KBM-7 (cell line): ENCODE results near the gene HSD11B1.
"Not testable (repeated sequence)": the region's sequence is repeated elsewhere in the genome, so short reads cannot be mapped to it uniquely, and the experiment has no call there.

Experiments used
- DNase-seq: peaks from one replicate; pipeline ENCODE4 v3.0.0-alpha.2; 2015
- in situ Hi-C: fragments of 300-500 bp; cut with MboI; formaldehyde crosslinking; loops from 2 replicates; pipeline ENCODE4 v1.14.3; 2020; ENCODE audit warnings: low sequenced_read_pairs, low pct_unique_long_range_greater_than_20kb, mixed read lengths

Gene HSD11B1

GRCh38 chr1:209686322-209686721 lies 18.3 kb upstream of the HSD11B1 start:
- DNase-seq: no peak
- in situ Hi-C loops: loop anchor here (25.0 kb wide), 1 partner anchor 99 kb away; the partner anchor contains the start of gene CAMK1G

DNA sequence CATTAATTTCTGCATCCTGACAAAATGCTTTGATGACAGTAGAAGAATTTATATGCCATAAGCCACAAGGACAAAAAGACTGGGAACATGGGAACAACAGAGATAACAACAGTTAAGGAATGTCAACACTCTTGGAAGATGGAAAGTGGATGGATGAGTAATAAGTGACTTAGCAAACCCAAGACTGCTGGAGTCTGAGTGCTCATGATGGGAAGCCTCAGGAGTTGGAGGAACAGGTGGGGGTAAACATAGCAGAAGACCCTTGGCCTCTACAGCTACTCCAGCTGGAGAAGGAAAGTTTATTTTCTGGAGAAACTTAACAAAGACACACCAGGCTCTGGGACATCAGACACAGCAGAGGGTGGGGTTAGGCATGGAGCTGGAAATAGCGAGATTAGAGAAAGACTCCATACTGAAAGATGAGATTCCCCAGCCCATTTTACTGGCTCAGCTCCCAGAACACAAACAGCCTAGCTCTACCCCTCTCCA lies 15.9 kb upstream of the HSD11B1 start:
- in situ Hi-C loops: loop anchor here (25.0 kb wide), 1 partner anchor 101 kb away; the partner anchor contains the start of gene CAMK1G
- DNase-seq: no peak

- DNase-seq: no peak
- in situ Hi-C loops: loop anchor here (25.0 kb wide), 1 partner anchor 102 kb away; the partner anchor contains the start of gene CAMK1G
Measured at GRCh38 chr1:209689477-209689876, 15.2 kb upstream of the HSD11B1 start.

DNA sequence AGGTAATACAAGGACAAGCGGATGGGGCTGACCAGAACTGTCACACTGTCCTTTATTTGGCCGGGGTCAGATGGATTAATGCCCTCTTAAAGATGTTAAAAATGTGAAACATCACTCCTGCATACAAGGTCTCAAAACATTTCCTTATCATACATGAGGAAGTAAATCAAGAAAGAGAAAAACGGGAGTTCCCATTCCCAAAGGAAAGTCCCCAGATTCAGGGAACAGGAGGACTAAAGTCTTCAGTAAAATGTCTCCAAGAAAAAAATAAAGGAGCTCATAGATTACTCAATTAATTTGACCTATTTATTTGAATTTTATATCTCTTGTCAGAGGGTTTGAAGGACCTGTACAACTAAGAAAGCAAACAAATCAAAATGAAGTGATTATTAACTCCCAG lies 13.4 kb upstream of the HSD11B1 start:
- in situ Hi-C loops: loop anchor here (25.0 kb wide), 1 partner anchor 104 kb away; the partner anchor contains the start of gene CAMK1G
- DNase-seq: no peak

GRCh38 chr1:209692296-209692695 lies 12.3 kb upstream of the HSD11B1 start:
- in situ Hi-C loops: loop anchor here (25.0 kb wide), 1 partner anchor 105 kb away; the partner anchor contains the start of gene CAMK1G

DNA sequence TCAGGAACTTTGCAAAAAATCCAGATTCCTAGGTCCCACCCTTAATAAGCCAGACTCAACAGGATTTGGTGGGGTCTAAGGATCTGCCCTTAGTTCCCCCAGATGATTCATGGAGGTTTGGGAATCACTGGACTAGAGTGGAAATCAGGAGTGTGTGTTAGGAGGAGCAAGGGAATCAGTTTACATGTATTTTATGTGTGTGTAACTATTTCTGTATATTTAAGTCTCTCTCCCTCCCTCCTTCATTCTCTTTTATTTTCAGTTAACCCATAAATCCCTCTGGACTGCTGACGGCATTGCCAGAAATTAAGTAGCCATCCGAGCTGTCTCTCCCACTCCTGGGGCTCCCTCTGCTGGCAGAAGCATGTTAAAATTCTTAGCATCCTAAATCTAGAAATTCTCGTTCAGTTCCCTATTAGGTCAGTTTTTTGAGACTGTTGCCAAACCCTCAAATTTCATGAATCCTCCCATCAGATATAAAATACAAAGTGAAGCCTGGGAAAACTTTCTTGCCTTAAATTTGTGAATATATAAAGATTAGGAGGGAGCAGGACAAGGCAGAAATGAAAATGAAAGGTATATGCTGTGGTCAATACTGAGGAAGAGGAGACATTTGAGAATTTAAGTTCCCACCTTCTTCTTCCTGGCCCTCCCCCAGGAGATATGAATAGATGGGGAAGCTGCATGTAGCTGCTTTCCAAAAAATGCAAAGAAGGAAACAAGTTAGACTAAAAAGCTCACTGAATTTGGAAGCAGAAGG lies 11.7 kb upstream of the HSD11B1 start:
- in situ Hi-C loops: loop anchor here (25.0 kb wide), 1 partner anchor 106 kb away; the partner anchor contains the start of gene CAMK1G
- DNase-seq: peak; percentile 68

More at GRCh38 chr1:209692296-209692695, 12.3 kb upstream of the HSD11B1 start:
- DNase-seq: no peak

DNA sequence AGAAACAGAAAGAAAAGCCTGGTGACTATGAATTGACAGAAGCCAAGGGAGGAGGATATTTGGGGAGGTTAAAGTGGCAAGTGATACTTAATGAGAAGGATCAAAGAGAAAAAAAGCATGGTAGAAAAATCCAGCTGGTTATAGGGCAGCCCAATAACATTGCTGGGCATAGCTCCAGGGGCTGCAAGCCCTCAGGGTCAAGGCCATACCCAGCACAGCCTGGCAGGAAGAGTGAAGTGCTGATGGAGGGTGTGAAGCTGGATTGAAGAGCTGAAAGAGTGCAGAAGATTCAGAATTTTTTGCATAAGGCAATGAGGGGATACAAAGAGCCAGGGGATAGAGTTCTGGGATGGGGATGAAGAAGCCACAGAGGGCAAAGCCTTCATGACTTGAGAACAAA lies 8.0 kb upstream of the HSD11B1 start:
- DNase-seq: no peak
- in situ Hi-C loops: loop anchor here (25.0 kb wide), 1 partner anchor 109 kb away; the partner anchor contains the start of gene CAMK1G

GRCh38 chr1:209697126-209697525 lies 7.5 kb upstream of the HSD11B1 start:
- in situ Hi-C loops: loop anchor here (25.0 kb wide), 1 partner anchor 110 kb away; the partner anchor contains the start of gene CAMK1G
- DNase-seq: no peak

- in situ Hi-C loops: not testable (repeated sequence)
Measured at GRCh38 chr1:209700686-209701085, 4.0 kb upstream of the HSD11B1 start.

DNA sequence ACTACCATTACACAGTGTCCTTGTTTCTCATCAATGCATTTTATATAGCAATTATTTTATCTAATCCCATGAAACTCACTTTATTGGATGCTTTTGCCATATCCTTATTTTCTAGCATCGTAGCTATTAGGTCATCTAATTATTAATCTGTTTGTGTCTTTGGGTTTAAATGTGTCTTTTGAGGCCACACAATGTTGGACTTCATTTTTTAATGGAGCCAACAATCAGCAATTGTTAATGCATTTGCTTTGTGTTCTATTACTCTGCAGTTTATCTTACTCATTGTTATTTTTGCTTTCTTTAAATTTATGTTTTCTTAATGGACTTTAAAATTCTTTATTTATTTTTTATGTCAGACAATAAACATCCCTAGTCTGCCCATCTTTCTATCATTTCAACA lies 1.8 kb upstream of the HSD11B1 start:
- in situ Hi-C loops: no loop called here
- no peak for DNase-seq

More at GRCh38 chr1:209700686-209701085, 4.0 kb upstream of the HSD11B1 start:
- DNase-seq: not testable (repeated sequence)

- DNase-seq: no peak
- in situ Hi-C loops: no loop called here
Measured at GRCh38 chr1:209703834-209704504, 677 bp upstream of the HSD11B1 start.

- DNase-seq: no peak
- in situ Hi-C loops: no loop called here
Measured at GRCh38 chr1:209705033-209705598, 470 bp downstream of the HSD11B1 start.

GRCh38 chr1:209706622-209707021 lies 2.0 kb downstream of the HSD11B1 start:
- in situ Hi-C loops: no loop called here
- no peak for DNase-seq

DNA sequence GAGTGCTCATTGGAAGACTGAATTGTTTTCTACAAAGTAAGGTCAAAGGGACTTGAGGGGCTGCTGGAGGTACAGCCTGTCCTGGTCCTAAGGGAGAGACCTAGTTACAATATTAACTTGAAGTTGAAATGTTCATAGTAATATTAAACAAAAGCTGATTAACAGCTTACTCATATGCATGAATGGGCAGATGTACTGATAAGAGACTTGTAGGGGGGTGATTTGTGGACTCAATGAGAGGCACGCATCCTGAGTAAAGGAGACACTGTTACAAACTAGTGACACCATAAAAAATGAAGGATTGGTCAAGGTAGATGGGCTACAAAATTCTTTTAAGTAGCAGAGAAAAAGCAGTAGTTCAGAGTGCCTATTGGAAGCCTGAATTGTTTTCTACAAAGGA lies 2.7 kb downstream of the HSD11B1 start:
- in situ Hi-C loops: no loop called here
- no peak for DNase-seq

DNA sequence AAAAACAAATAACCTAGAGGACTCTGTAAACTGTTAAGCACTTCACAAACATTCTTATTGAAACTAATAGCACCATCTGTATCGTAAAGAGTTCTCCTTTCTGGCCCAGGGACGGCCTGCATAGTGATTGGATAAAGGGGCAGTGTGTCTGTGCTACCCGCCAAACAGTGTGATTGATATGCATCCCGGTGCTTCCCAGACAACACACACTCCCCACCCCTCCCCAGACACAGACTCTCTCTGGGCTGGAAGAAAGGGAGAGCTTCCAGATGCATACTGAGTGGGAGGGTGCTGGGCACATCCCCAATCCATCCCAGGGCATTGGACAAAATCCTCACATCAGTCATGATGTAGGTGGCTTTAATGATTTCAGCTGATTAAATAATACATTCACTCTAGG lies 3.7 kb downstream of the HSD11B1 start:
- in situ Hi-C loops: no loop called here
- no peak for DNase-seq

GRCh38 chr1:209710093-209710492 lies 5.4 kb downstream of the HSD11B1 start:
- DNase-seq: no peak
- in situ Hi-C loops: no loop called here

DNA sequence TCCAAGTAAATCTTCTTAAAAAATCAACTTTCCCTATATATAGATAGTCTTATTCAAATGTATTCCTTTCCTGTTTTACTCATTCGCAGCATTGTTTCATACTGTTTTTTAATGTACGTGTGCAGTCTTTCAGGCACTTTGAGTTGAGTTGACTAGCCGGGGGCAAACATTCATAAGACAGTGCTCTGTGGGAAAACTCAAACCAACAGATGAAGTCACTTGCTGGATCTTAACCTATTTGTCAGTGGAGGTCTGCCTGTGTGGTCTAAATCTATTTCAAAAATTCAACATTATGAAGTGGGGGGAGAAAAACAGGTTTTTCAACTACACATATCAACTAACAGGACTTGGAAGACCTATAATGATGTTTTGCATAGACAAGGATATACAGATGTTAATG lies 6.2 kb downstream of the HSD11B1 start:
- in situ Hi-C loops: no loop called here
- DNase-seq: no peak

- in situ Hi-C loops: no loop called here
- DNase-seq: no peak
Measured at GRCh38 chr1:209714338-209714737, 9.7 kb downstream of the HSD11B1 start.

GRCh38 chr1:209715314-209715713 lies 10.7 kb downstream of the HSD11B1 start:
- in situ Hi-C loops: no loop called here
- DNase-seq: no peak

DNA sequence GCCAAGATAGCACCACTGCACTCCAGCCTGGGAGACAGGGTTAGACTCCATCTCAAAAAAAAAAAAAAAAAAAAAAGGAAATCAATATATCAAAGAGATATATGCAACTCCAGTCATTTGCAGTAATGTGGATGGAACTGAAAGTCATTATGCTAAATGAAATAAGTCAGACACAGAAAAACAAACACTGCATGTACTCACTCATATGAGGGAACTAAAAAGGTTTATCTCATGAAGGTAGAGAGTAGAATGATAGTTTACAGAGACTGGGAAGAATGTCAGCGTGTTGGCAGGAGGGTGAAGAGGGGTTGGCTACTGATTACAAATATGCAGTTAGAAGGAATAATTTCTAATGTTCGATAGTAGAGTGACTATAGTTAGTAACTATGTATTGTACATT lies 13.2 kb downstream of the HSD11B1 start:
- in situ Hi-C loops: no loop called here
- no peak for DNase-seq
